WTC11 (cell line): ENCODE data around the gene PRRC2C. TPM values are rescaled to one million over a fixed set of nuclear protein-coding genes. Genes with fewer than 3 reads are reported as not detected.

Experiments
- ATAC-seq: fragments of 200-7000 bp; cut with Tn5 transposase; 2 replicates; pipeline ENCODE4 v1.10.0; 2021; ENCODE audit warnings: mild to moderate bottlenecking, moderate library complexity
- CTCF ChIA-PET: fragments of 300-600 bp; sonication (Branson Sonifier 250); formaldehyde crosslinking; loops from one replicate; lab custom pipeline; 2021; ENCODE audit warnings: antibody characterized with exemption; lab: Charles Lee
- POLR2A ChIA-PET: fragments of 350-600 bp; sonication (Branson Sonifier 250); formaldehyde crosslinking; loops from one replicate; lab custom pipeline; 2021; ENCODE audit warnings: antibody characterized with exemption; lab: Charles Lee
- DNase-seq: peaks from one replicate; pipeline ENCODE4 v3.0.0; 2021; ENCODE audit warnings: low spot score
- H3K27ac Mint-ChIP-seq: 2 replicates; pipeline ENCODE4 v1.8.0; 2021; ENCODE audit warnings: mixed read lengths
- H3K27me3 Mint-ChIP-seq: 2 replicates; pipeline ENCODE4 v1.8.0; 2021; ENCODE audit warnings: low read depth, mild to moderate bottlenecking, moderate library complexity, mixed read lengths
- H3K36me3 Mint-ChIP-seq: 2 replicates; pipeline ENCODE4 v1.8.0; 2021; ENCODE audit warnings: mixed read lengths
- H3K4me1 Mint-ChIP-seq: 2 replicates; pipeline ENCODE4 v1.8.0; 2022; ENCODE audit warnings: mixed read lengths
- H3K4me3 Mint-ChIP-seq: 2 replicates; pipeline ENCODE4 v1.8.0; 2021; ENCODE audit warnings: mild to moderate bottlenecking, moderate library complexity, mixed read lengths
- H3K9me3 Mint-ChIP-seq: 2 replicates; pipeline ENCODE4 v1.8.0; 2021; ENCODE audit warnings: mixed read lengths
- CREB1 ChIP-seq: sonication (generic); formaldehyde crosslinking; IDR thresholded peaks from 2 replicates; pipeline ENCODE4 v1.8.0; 2023; ENCODE audit warnings: mild to moderate bottlenecking, missing genetic modification reagents
- E2F5 ChIP-seq: sonication (generic); formaldehyde crosslinking; IDR thresholded peaks from 2 replicates; pipeline ENCODE4 v1.8.1; 2022; ENCODE audit warnings: mild to moderate bottlenecking, moderate library complexity, missing genetic modification reagents
- ELF4 ChIP-seq: sonication (generic); formaldehyde crosslinking; IDR thresholded peaks from 2 replicates; pipeline ENCODE4 v1.8.1; 2022; ENCODE audit warnings: low read depth, mild to moderate bottlenecking, moderate library complexity, missing genetic modification reagents
- ERG ChIP-seq: fragments of 250-450 bp; sonication (Bioruptor Pico); IDR thresholded peaks from 2 replicates; pipeline ENCODE4 v1.8.0; 2021; ENCODE audit warnings: mild to moderate bottlenecking
- ETV6 ChIP-seq: sonication (generic); formaldehyde crosslinking; IDR thresholded peaks from 2 replicates; pipeline ENCODE4 v1.8.1; 2022; ENCODE audit warnings: mild to moderate bottlenecking, missing genetic modification reagents
- FOXJ3 ChIP-seq: sonication (generic); formaldehyde crosslinking; IDR thresholded peaks from 2 replicates; pipeline ENCODE4 v1.9.0; 2021; ENCODE audit warnings: missing genetic modification reagents, mild to moderate bottlenecking, borderline replicate concordance
- IRF2 ChIP-seq: sonication (generic); formaldehyde crosslinking; IDR thresholded peaks from 2 replicates; pipeline ENCODE4 v1.8.0; 2022; ENCODE audit warnings: low read depth, missing genetic modification reagents, borderline replicate concordance
- MYBL2 ChIP-seq: sonication (generic); formaldehyde crosslinking; IDR thresholded peaks from 2 replicates; pipeline ENCODE4 v1.8.1; 2023; ENCODE audit warnings: mild to moderate bottlenecking, moderate library complexity, missing genetic modification reagents
- NFATC4 ChIP-seq: fragments of 250-450 bp; sonication (Bioruptor Pico); IDR thresholded peaks from 2 replicates; pipeline ENCODE4 v1.9.0; 2021; ENCODE audit warnings: mild to moderate bottlenecking
- NFE2L1 ChIP-seq: sonication (generic); formaldehyde crosslinking; IDR thresholded peaks from 2 replicates; pipeline ENCODE4 v1.8.1; 2023; ENCODE audit warnings: missing genetic modification reagents
- NR2C2 ChIP-seq: sonication (generic); formaldehyde crosslinking; IDR thresholded peaks from 2 replicates; pipeline ENCODE4 v1.8.0; 2022; ENCODE audit warnings: mild to moderate bottlenecking, missing genetic modification reagents
- PRDM15 ChIP-seq: sonication (generic); formaldehyde crosslinking; IDR thresholded peaks from 2 replicates; pipeline ENCODE4 v1.8.0; 2022; ENCODE audit warnings: missing genetic modification reagents
- RELA ChIP-seq: sonication (generic); formaldehyde crosslinking; IDR thresholded peaks from 2 replicates; pipeline ENCODE4 v1.8.1; 2022; ENCODE audit warnings: missing genetic modification reagents, mild to moderate bottlenecking, borderline replicate concordance
- RORB ChIP-seq: fragments of 250-450 bp; sonication (Bioruptor Pico); IDR thresholded peaks from 2 replicates; pipeline ENCODE4 v1.9.0; 2021; ENCODE audit warnings: mild to moderate bottlenecking
- STAT6 ChIP-seq: sonication (generic); formaldehyde crosslinking; conservative IDR thresholded peaks from 2 replicates; pipeline ENCODE4 v1.8.1; 2023; ENCODE audit warnings: mild to moderate bottlenecking, low read depth, missing genetic modification reagents, moderate library complexity
- TCF7 ChIP-seq: sonication (generic); formaldehyde crosslinking; IDR thresholded peaks from 2 replicates; pipeline ENCODE4 v1.8.0; 2022; ENCODE audit warnings: mild to moderate bottlenecking, low read depth, missing genetic modification reagents, moderate library complexity
- TEAD4 ChIP-seq: sonication (generic); formaldehyde crosslinking; IDR thresholded peaks from 2 replicates; pipeline ENCODE4 v1.8.0; 2022; ENCODE audit warnings: mild to moderate bottlenecking, missing genetic modification reagents
- TP53 ChIP-seq: sonication (generic); formaldehyde crosslinking; IDR thresholded peaks from 2 replicates; pipeline ENCODE4 v1.8.1; 2023; ENCODE audit warnings: mild to moderate bottlenecking, missing genetic modification reagents
- ZNF121 ChIP-seq: sonication (generic); formaldehyde crosslinking; IDR thresholded peaks from 2 replicates; pipeline ENCODE4 v1.8.0; 2023; ENCODE audit warnings: missing genetic modification reagents
- ZNF423 ChIP-seq: fragments of 250-450 bp; sonication (Bioruptor Pico); IDR thresholded peaks from 2 replicates; pipeline ENCODE4 v2.1.2; 2022; ENCODE audit warnings: mild to moderate bottlenecking, moderate library complexity
- ZNF532 ChIP-seq: fragments of 250-450 bp; sonication (Bioruptor Pico); IDR thresholded peaks from 2 replicates; pipeline ENCODE4 v1.9.0; 2021; ENCODE audit warnings: mild to moderate bottlenecking, borderline replicate concordance
- ZNF671 ChIP-seq: fragments of 250-450 bp; sonication (Bioruptor Pico); IDR thresholded peaks from 2 replicates; pipeline ENCODE4 v1.8.0; 2021; ENCODE audit warnings: mild to moderate bottlenecking
- total RNA-seq: library from RNA; stranded (reverse); gene quantifications from 3 replicates; pipeline ENCODE4 v1.2.3, GENCODE V29; 2021

PRRC2C gene
- total RNA-seq, 1 experiment from 2014 or later, result 236 TPM

GRCh38 chr1:171616586-171616985, 131.3 kb downstream of the PRRC2C start:
- ChIA-PET POLR2A (no interaction called here), CTCF (no interaction called here)
- H3K27ac Mint-ChIP-seq, result no peak overlapping the region
- H3K27me3 Mint-ChIP-seq, result no peaks in the 10 kb centered on the region
- ATAC-seq (no peak), DNase-seq (no peak)
- H3K4me3 Mint-ChIP-seq, result no peak overlapping the region
- TF ChIP-seq MYBL2 (no peak), ELF4 (no peak), IRF2 (CRISPR knock-in tag) (no peak), NFATC4 (CRISPR knock-in tag) (no peak), PRDM15 (CRISPR knock-in tag) (no peak), RORB (CRISPR knock-in tag) (no peak), FOXJ3 (no peak), NFE2L1 (CRISPR knock-in tag) (no peak), ERG (CRISPR knock-in tag) (no peak), TP53 (CRISPR knock-in tag) (no peak), TEAD4 (CRISPR knock-in tag) (no peak), ZNF121 (CRISPR knock-in tag) (no peak), ETV6 (CRISPR knock-in tag) (no peak), STAT6 (CRISPR knock-in tag) (no peak), ZNF671 (no peak)
- H3K9me3 Mint-ChIP-seq, result no peaks in the 10 kb centered on the region
- peaks cover 11% of the 10 kb centered on the region for H3K4me1 Mint-ChIP-seq
- no peaks in the 10 kb centered on the region for H3K36me3 Mint-ChIP-seq

GRCh38 chr1:171622152-171622462, 136.8 kb downstream of the PRRC2C start, which contains the start of gene MYOCOS:
MYOCOS (plus strand) TSS chr1:171622243; CDS start chr1:171623884, 1,641 bp downstream.
- Mint-ChIP-seq H3K36me3 (no peaks in the 10 kb centered on the region), H3K27ac (peak within 1 kb of the TSS; percentile 40; the same call in 1 of the 2 replicates), H3K4me3 (no peak within 1 kb of the TSS), H3K27me3 (no peaks in the 10 kb centered on the region), H3K4me1 (peaks cover 27% of the 10 kb centered on the region), H3K9me3 (no peaks in the 10 kb centered on the region)
- ATAC-seq, result no peak
- no peak for DNase-seq
- CTCF ChIA-PET, result interaction anchor here (0.9 to 3.4 kb wide), 5 partner anchors 9 to 35 kb away, joined by 3 to 16 read pairs (median 4); no protein-coding TSS in a partner anchor
- POLR2A ChIA-PET, result interaction anchor here (0.6 kb wide), 1 partner anchor 64 kb away, joined by 3 read pairs; no protein-coding TSS in a partner anchor
- TF ChIP-seq ZNF423 (no peak), NFATC4 (CRISPR knock-in tag) (no peak), ZNF671 (no peak), TP53 (CRISPR knock-in tag) (no peak), ZNF121 (CRISPR knock-in tag) (no peak), E2F5 (CRISPR knock-in tag) (no peak), ZNF532 (CRISPR knock-in tag) (no peak), NR2C2 (CRISPR knock-in tag) (no peak), TCF7 (CRISPR knock-in tag) (no peak), CREB1 (CRISPR knock-in tag) (no peak), RELA (no peak)
